Activated naive CD4-positive, alpha-beta T cell (primary cell): ENCODE results near the gene ATG10.
"Not testable (repeated sequence)": the region's sequence is repeated elsewhere in the genome, so short reads cannot be mapped to it uniquely, and the experiment has no call there.

ENCODE experiments used
- DNase-seq, 4 experiments: peaks; one replicate each; lab custom pipeline; 2025; lab: John Stamatoyannopoulos, UW

The ATG10 gene

GRCh38 chr5:82054004-82054710, 82.3 kb downstream of the ATG10 start:
- DNase-seq = no peak

GRCh38 chr5:82057051-82057450, 85.2 kb downstream of the ATG10 start:
- no peak for DNase-seq

- no peak for DNase-seq
Observed at GRCh38 chr5:82058710-82059109, 86.9 kb downstream of the ATG10 start.

GRCh38 chr5:82066791-82067190, 95.0 kb downstream of the ATG10 start:
- no peak for DNase-seq

- not testable (repeated sequence) for DNase-seq
Observed at GRCh38 chr5:82068042-82068441, 96.2 kb downstream of the ATG10 start.

GRCh38 chr5:82068723-82069122, 96.9 kb downstream of the ATG10 start:
- no peak for DNase-seq

GRCh38 chr5:82072138-82072537, 100.3 kb downstream of the ATG10 start:
- no peak for DNase-seq

- no peak for DNase-seq
Observed at GRCh38 chr5:82073179-82073578, 101.4 kb downstream of the ATG10 start.

GRCh38 chr5:82074950-82075349, 103.1 kb downstream of the ATG10 start:
- DNase-seq = no peak

GRCh38 chr5:82077496-82077895, 105.7 kb downstream of the ATG10 start:
- DNase-seq = no peak

- no peak for DNase-seq
Observed at GRCh38 chr5:82091617-82092016, 119.8 kb downstream of the ATG10 start.

- no peak for DNase-seq
Observed at GRCh38 chr5:82095536-82095935, 123.7 kb downstream of the ATG10 start.

- DNase-seq = no peak
Observed at GRCh38 chr5:82096249-82096648, 124.4 kb downstream of the ATG10 start.

- DNase-seq = no peak
Observed at GRCh38 chr5:82100303-82101077, 128.7 kb downstream of the ATG10 start.

GRCh38 chr5:82104872-82105271, 133.0 kb downstream of the ATG10 start:
- DNase-seq = no peak

- no peak for DNase-seq
Observed at GRCh38 chr5:82105457-82105856, 133.6 kb downstream of the ATG10 start.

- no peak for DNase-seq
Observed at GRCh38 chr5:82106207-82106606, 134.4 kb downstream of the ATG10 start.

GRCh38 chr5:82106756-82107155, 134.9 kb downstream of the ATG10 start:
- no peak for DNase-seq

- DNase-seq = no peak
Observed at GRCh38 chr5:82107267-82107666, 135.4 kb downstream of the ATG10 start.

GRCh38 chr5:82109013-82109412, 137.2 kb downstream of the ATG10 start:
- DNase-seq = no peak

GRCh38 chr5:82109915-82110314, 138.1 kb downstream of the ATG10 start:
- DNase-seq = not testable (repeated sequence)

GRCh38 chr5:82111191-82111590, 139.4 kb downstream of the ATG10 start:
- no peak for DNase-seq

GRCh38 chr5:82115858-82116257, 144.0 kb downstream of the ATG10 start:
- DNase-seq = no peak

GRCh38 chr5:82119889-82120288, 148.1 kb downstream of the ATG10 start:
- no peak for DNase-seq
